OCI-LY1 (cell line): ENCODE results near the gene ADCYAP1R1.

Experiments
- H2AFZ ChIP-seq: fragments of 200-600 bp; sonication (generic), shearing (Covaris generic); 2 replicates; pipeline ENCODE4 v1.6.0; 2014; ENCODE audit warnings: antibody characterized with exemption, mild to moderate bottlenecking, low read length
- H3F3A ChIP-seq: fragments of 200-600 bp; sonication (generic), shearing (Covaris generic); 2 replicates; pipeline ENCODE4 v1.6.0; 2014; ENCODE audit warnings: mild to moderate bottlenecking, antibody characterized with exemption, low read length, moderate library complexity; ENCODE audit not compliant: insufficient read depth
- H3K27ac ChIP-seq: fragments of 200-600 bp; sonication (generic); 2 replicates; pipeline ENCODE4 v1.5.1; 2014; ENCODE audit warnings: low read length, mixed run types, mild to moderate bottlenecking, low read depth; ENCODE audit not compliant: poor library complexity, severe bottlenecking
- H3K27me3 ChIP-seq: fragments of 200-600 bp; sonication (generic); 2 replicates; pipeline ENCODE4 v1.6.0; 2014; ENCODE audit warnings: antibody characterized with exemption, mild to moderate bottlenecking, low read length, moderate library complexity; ENCODE audit not compliant: insufficient read depth
- H3K36me3 ChIP-seq: fragments of 200-600 bp; sonication (generic); 2 replicates; pipeline ENCODE4 v1.6.1; 2014; ENCODE audit warnings: mild to moderate bottlenecking, antibody characterized with exemption, low read length, moderate library complexity, mixed read lengths; ENCODE audit not compliant: insufficient read depth
- H3K4me1 ChIP-seq: fragments of 200-600 bp; sonication (generic); 2 replicates; pipeline ENCODE4 v1.5.1; 2014; ENCODE audit warnings: mild to moderate bottlenecking, low read length, moderate library complexity; ENCODE audit not compliant: insufficient read depth, severe bottlenecking
- H3K4me2 ChIP-seq: fragments of 200-600 bp; sonication (generic), shearing (Covaris generic); 2 replicates; pipeline ENCODE4 v1.6.1; 2014; ENCODE audit warnings: low read length
- H3K4me3 ChIP-seq: fragments of 200-600 bp; sonication (generic); 2 replicates; pipeline ENCODE4 v1.5.1; 2014; ENCODE audit warnings: low read length, low read depth, mild to moderate bottlenecking, mixed read lengths; ENCODE audit not compliant: poor library complexity, severe bottlenecking
- H3K79me2 ChIP-seq: fragments of 200-600 bp; shearing (Covaris generic); 2 replicates; pipeline ENCODE4 v1.6.1; 2016; ENCODE audit warnings: mixed run types, low read length, mixed read lengths; ENCODE audit not compliant: insufficient read depth
- H3K9ac ChIP-seq: fragments of 200-600 bp; sonication (generic), shearing (Covaris generic); 2 replicates; pipeline ENCODE4 v1.6.1; 2014; ENCODE audit warnings: mild to moderate bottlenecking, low read length, mixed read lengths
- H3K9me2 ChIP-seq: fragments of 200-600 bp; sonication (generic), shearing (Covaris generic); 2 replicates; pipeline ENCODE4 v1.6.1; 2014; ENCODE audit warnings: low read depth, mild to moderate bottlenecking, low read length, mixed read lengths
- H3K9me3 ChIP-seq: fragments of 200-600 bp; shearing (Covaris generic); 2 replicates; pipeline ENCODE4 v1.6.1; 2014; ENCODE audit warnings: low read length, mixed read lengths
- H4K20me1 ChIP-seq: fragments of 200-600 bp; sonication (generic), shearing (Covaris generic); 2 replicates; pipeline ENCODE4 v1.6.0; 2016; ENCODE audit warnings: mild to moderate bottlenecking, low read length; ENCODE audit not compliant: insufficient read depth
- CTCF ChIP-seq: fragments of 200-600 bp; sonication (generic), shearing (Covaris generic); IDR thresholded peaks from 2 replicates; pipeline ENCODE4 v1.5.1; 2017; ENCODE audit warnings: mild to moderate bottlenecking, antibody characterized with exemption, low read length, moderate library complexity, mixed read lengths
- EZH2 ChIP-seq: fragments of 200-600 bp; sonication (generic), shearing (Covaris generic); IDR thresholded peaks from 2 replicates; pipeline ENCODE4 v1.8.0; 2017; ENCODE audit warnings: borderline replicate concordance, mixed run types, mild to moderate bottlenecking, antibody characterized with exemption, low read length, moderate library complexity, mixed read lengths

Gene ADCYAP1R1

GRCh38 chr7:31094271-31094670 is 42.2 kb downstream of the ADCYAP1R1 start:
- Histone ChIP-seq H4K20me1 (no peaks in the 10 kb centered on the region), H3K9me3 (no peaks in the 10 kb centered on the region), H3K4me1 (no peaks in the 10 kb centered on the region), H3K27me3 (no peaks in the 10 kb centered on the region), H3K4me3 (no peak overlapping the region), H3K9me2 (no peaks in the 10 kb centered on the region), H3K9ac (no peak overlapping the region), H2AFZ (no peak overlapping the region), H3K79me2 (no peaks in the 10 kb centered on the region), H3K27ac (no peak overlapping the region), H3K36me3 (no peaks in the 10 kb centered on the region), H3F3A (no peaks in the 10 kb centered on the region), H3K4me2 (no peak overlapping the region)
- TF ChIP-seq EZH2 (no peak), CTCF (no peak)

- Histone ChIP-seq H4K20me1 (no peaks in the 10 kb centered on the region), H2AFZ (no peak overlapping the region), H3F3A (no peaks in the 10 kb centered on the region), H3K27me3 (no peaks in the 10 kb centered on the region), H3K27ac (no peak overlapping the region), H3K36me3 (no peaks in the 10 kb centered on the region), H3K4me3 (no peak overlapping the region), H3K9ac (no peak overlapping the region), H3K4me1 (no peaks in the 10 kb centered on the region), H3K9me3 (no peaks in the 10 kb centered on the region), H3K79me2 (no peaks in the 10 kb centered on the region), H3K9me2 (no peaks in the 10 kb centered on the region), H3K4me2 (no peak overlapping the region)
- TF ChIP-seq EZH2 (no peak), CTCF (no peak)
These were observed 43.4 kb downstream of the ADCYAP1R1 start for GRCh38 chr7:31095286-31096197.

- H3F3A ChIP-seq: no peaks in the 10 kb centered on the region
- H3K4me3 ChIP-seq: no peak overlapping the region
- no peaks in the 10 kb centered on the region for H3K27me3 ChIP-seq
- H4K20me1 ChIP-seq: no peaks in the 10 kb centered on the region
- no peaks in the 10 kb centered on the region for H3K9me3 ChIP-seq
- no peak overlapping the region for H3K4me2 ChIP-seq
- no peak overlapping the region for H2AFZ ChIP-seq
- no peaks in the 10 kb centered on the region for H3K9me2 ChIP-seq
- H3K36me3 ChIP-seq: no peaks in the 10 kb centered on the region
- no peaks in the 10 kb centered on the region for H3K4me1 ChIP-seq
- H3K27ac ChIP-seq: no peak overlapping the region
- no peak overlapping the region for H3K9ac ChIP-seq
- TF ChIP-seq EZH2 (no peak), CTCF (no peak)
- no peaks in the 10 kb centered on the region for H3K79me2 ChIP-seq
These were observed 44.2 kb downstream of the ADCYAP1R1 start for GRCh38 chr7:31096198-31096876.
